Activated T-cell treated with anti-CD3 and anti-CD28 coated beads for 1 hour (primary cell): ENCODE results near the gene CSAD.

Experiments used
- DNase-seq: peaks from one replicate; pipeline ENCODE4 v3.0.0-alpha.2; 2020; ENCODE audit warnings: low read depth

Gene CSAD

DNA sequence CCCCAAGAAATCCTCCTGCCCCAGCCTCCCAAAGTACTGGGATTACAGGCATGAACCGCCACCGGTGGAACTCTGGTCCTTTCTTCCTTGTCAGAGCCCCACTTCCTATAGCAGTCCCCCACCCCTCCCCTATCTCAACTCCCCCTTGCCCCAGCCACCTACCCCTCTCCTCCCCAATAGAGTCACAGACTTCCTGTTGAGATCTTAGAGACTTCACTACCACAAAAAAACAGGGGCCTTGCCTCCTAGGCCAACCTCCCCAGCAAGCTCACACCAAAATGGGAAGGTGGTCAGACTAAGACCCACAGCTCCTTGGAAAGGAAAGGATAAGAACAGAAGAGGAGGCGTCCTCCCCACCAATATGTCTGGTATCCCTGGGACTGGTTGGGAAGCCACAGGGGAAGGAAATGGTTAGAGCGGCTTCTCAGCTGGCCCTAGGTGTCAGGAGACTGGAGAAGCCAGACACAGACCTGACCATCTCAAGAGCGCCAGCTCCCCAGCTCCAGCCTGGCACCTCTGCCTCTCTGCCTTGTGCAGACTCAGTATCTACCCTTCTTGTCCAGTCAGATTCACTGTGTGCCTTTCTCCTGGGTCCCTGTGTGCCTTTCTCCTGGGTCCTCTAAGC is 17.9 kb upstream of the CSAD start:
- no peak for DNase-seq

DNA sequence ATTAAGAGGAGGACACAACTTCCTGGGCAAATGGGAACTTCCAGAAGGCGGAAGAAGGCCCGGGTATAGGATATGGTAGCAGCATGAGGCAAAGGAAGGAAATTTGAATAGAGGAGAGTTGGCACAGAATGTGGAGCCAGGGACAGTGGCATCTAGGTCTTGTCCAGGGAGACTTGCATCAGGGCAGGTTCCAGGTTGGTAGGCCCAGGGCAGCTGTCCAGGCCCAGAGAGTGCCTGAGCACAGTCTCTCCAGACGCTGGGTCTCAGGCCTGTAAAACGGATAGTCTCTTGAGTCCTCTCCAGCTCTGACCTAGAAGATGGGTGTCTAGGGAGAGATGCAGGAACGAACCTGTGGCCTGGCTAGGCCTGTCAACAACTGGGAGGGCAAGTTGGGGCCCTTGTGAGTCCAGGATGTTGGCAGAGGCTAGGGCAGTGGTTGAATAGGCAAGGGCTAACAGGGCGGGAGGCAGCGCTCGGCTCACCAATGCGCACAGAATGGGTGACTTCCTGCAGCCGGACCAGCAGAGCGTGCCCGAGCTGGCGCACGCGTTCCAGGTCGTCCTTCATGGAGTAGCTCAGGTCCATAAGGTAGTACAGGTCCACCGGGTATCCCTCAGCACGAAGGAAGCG is 16.4 kb upstream of the CSAD start:
- no peak for DNase-seq

DNA sequence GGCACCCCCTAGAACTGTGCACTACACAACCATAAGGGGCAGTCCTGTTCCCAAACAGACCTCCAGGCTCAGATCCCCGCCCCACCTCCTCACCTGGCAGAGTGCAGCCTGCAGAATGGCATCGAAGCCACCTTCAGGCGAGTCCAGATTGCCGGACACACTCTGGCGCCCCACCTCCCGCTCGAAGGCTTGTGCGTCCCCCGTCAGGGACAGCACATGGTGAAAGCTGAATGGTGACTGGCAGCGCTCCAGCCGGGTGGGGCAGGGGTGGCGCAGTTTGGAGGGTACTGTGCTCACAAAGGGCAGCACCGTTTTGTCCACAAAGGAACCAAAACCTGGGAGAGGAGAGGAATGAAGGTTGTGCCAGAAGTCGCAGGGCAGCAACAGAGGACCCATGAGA is 15.8 kb upstream of the CSAD start:
- no peak for DNase-seq

DNA sequence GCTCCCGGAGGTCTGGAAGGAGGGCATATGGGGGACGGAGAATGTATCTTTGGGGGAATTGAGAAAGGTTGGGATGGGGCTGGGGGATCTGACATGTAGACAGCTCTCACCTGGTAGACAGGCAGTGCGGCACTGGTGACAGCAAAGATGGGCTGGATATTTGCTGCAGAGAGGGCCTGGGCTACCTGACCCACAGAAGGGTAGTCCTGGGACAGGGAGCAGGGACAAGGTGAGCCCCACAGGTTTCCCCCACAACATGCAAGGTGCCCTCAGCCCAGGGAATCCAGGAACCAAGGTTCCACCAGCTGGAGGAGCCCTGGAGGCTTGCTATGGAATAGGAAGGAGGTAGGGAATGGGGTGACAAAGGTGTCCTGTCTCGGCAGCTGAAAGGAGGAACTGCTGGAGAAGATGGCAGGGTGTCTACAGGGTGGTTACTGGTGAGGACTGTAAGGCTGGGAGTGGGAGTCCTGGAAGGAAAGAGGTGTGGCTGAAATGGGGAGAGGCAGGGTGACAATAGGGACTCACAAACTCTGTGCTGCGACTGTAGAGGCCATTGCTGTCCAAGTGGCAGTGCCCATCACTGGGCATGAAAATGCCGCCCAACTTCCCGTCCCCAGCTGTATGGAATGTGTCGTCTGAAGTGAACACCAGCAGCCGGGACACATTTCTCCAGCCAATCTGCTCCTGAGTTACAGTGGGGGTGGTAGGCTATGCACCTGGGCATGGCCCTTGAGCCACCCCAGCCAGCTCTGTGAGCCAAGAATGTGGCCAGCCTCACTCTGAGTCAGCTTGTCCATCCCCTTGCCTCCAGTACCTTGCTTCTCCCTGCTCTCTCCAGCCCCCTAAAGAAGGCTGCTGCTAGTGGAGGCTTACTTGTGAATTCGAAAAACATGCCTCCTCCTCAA is 15.0 kb upstream of the CSAD start:
- DNase-seq, result no peak

DNA sequence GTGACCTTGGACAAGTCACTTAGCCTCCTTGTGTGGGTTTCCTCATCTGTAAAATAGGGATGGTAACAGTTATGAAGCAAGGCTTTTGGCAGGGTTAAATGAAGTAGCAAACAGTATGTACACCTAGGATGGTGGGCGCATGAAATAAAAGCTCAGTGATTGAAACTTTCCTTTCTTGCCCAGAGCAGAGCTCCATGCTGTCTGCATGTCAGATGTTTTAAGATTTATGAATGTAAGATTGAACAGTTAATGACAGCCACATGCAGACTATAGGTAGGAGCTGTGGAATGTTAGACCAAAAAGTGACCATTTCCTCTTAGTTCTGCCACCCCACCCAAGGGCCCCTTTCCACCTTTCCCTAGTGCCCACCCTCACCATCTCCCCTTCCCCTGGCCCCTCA is 14.2 kb upstream of the CSAD start:
- no peak for DNase-seq

DNA sequence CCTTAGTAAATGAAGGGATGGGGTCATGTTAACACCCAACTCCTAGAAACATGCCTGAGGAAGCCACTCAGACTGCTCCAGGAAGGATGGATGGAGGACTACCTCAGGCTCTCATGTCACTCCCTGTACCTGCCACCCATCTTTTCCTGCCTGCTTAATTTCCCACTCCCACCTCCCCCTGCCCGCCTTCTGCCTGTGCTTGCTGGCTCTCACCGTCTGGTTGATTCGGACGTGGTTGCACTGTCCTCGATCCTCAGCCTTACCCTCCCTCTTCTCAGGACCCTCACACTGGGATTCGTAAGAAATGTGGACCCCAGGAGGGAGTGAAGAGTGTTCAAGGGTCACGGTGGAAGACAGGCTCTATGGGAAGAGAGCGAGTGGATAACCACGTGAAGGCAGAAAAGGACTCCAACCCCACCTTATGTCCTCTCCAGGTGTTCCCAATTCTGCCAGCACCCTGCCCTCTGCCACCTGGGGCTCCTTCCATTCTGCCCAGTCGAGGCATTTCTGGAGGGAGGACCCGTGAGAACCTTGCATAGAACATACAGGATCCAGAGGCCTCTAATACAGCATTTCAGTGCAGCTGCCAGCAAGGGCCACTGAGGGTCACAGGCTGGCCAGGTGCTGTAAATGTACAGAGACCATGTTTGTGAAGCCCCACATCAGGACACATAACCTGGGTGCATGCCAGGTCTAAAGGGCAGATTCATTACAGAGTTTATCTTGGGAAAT is 13.4 kb upstream of the CSAD start:
- DNase-seq, result no peak

DNA sequence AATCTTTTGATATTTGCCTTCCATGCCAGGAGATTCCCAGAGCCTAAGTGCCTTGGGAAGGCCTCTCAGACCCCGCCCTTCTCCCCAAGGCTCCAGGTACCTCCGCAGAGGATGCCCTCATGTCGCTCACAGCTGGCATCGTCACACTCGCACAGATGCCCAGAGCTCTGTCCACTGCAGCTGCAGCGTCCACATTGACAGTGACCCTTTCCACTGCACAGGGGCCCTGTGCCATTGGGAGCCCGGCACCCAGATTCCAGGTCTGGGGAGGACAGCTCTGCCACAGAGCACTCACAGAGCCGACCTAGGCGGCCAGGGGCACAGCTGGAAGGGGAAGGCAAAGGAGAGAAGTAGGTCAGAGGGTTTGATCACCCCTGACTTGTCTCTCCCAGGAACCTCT is 12.3 kb upstream of the CSAD start:
- no peak for DNase-seq

DNA sequence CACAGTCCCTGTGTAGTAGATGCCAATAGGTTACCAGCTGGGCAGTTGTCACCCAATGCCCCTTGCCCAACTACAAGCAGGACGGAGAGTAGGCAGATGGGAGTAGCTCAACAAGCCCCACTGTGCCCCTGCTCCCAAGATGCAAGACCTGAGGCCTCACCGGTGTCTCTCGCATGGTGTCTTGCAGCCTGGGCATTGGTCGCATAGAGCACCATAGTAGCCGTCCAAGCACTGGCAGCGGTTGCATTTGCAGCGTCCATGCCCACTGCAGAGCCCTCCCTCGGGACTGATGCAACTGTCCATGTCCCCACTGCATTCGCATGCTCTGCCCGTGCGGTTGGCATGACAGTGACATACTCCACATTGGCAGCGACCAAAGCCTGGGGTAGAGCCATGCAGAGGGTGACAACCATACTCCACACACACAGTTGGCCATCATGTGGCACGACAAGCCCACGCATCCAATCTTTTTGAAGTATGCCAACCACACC is 11.9 kb upstream of the CSAD start:
- no peak for DNase-seq

DNA sequence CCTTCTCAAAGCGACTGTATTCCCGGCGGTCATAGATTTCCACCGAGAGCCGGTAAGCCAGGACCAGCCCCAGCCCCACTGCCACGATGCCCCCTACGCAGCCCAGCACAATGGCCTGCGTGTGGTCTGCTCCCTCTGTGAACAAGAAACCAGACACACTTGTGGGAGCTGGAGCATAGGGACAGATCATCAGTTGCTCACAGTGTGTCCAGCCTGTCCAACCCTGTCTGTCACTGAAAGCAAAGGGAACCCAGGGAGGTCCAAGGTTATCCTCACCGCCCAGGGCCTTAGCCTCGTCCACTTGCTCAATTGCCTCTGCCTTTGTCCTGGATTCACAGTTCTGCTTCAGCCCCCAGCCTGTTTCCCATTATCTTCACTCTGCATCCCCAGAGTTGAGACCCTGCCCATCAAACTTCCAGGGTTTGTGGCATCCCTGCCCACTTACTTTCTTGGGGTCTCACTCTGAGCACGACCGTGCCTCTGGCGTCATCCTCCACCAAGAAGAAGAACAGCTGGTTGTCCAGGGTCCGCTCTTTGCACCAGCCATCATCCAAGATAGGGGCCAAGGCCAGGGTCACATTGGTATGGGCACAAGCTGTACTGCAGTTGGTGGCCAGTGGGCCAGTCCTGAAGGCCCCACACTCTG is 11.3 kb upstream of the CSAD start:
- no peak for DNase-seq

DNA sequence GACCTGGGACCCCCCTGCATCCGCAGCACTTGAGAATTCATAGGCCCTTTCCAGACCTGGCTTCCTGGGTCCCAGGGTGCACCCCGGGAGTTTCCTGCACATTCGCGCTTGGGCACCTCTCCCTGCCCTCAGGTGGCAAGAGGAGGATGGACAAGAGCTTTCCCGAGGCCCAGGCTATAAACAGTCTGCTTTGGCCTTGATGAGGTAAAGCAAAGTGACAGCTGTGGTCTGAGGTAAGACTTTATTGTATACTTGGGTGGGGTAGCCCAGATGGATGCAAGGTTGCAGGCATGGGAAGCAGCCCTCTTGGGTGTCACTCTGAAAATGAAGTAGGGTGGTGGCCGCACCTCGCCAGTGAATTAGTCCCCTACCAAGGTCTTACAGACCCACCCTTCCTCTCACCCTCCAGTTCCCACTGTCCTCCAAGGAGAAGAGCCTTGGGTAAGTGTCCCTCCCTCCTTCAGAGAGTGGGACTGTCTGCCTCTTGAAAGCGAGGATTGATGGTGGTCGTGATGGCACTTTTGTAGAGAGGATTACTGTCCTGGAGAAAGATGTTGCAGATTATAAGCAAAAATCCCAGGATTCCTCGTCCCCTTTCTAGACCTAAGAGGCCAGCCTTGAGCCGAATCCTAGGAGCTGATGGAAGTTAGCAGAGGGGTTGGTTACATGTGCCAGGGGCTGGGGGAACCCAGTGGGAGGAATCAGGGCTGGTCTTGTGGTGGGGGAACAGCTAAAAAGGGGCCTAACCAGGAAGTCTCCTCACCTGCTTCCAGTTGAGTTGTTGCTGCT is 10.6 kb upstream of the CSAD start:
- DNase-seq, result no peak

DNA sequence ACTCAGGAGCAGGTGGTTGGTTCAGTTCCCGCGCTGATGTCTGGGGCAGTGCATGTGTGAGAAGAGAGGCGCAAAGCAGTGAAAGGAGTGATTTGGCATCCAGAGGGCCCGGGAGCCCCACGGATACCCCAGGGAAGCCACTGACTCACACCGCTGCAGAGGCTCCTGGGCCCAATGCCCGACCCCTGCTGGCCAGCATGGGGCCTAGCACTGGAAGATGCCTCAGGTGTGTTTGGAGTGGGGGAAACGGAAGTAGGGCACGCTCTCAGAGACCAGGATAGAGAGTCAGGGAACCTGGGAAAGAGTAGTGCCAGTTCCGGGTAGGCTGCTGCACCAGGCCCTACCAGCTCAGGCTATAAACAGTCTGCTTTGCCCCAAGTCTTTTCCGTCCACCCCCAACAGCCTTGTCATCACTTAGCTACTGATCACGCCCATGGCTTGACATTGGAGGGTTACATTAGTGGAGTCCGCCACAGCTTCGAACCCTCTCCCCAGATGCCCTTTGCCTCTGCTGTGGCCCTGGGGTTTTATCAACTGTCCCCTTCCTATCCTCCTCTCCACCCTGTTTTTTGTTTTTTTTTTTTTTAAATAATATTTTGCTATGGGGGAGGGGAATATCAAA is 9.5 kb upstream of the CSAD start:
- peak; percentile 30 for DNase-seq

DNA sequence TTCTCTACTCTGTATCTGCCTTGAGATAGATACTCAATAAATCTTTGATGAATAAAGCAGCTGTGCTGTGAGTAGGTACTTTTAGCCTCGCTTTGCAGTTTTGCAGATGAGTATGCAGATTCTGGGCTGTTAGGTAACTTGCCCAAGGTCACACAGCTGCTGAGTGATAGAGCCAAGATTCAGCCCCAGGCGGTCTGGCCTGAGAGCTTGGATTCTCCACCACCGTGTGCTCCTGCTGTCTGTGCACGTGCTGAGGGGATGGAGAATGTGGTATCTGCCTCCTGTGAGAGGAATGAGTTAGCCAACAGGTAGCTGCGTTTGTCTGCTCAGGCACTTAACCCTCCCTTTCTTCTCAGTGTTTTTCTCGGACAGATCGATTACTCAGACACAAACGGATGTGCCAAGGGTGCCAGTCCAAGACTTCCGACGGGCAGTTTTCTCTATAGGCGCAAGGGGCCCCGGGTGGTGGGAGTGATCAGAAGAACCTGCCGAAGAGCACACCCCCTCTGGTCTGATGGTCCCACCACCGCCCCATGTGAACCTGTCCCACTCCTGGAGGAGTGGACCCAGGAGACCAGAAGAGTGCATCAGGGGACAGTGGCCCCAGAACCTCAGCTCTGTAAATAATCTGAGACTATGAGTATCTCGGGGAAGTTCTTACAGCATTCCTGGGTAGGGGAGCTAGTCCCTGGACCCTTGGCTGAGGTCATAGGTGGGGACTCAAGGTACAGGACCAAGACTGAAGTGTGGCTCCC is 6.6 kb upstream of the CSAD start:
- DNase-seq, result no peak

DNA sequence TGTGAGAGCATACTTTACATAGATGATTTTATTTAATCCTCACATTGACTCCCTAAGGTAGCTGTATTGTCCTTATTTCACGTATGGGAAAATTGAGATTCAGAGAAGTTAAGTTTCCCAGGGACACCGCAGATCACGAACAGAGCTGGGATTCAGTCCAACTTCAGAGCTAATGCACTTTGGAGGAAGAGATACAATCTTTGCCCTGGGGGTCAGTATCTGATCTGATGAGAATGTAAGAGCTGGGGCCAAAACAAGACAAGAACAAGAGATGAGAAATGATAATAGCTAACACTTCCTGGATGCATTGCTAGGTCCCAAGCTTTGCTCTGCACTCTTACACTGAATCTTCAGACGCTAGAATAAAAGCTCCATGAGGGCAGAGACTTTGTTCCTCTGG is 6.0 kb upstream of the CSAD start:
- no peak for DNase-seq

DNA sequence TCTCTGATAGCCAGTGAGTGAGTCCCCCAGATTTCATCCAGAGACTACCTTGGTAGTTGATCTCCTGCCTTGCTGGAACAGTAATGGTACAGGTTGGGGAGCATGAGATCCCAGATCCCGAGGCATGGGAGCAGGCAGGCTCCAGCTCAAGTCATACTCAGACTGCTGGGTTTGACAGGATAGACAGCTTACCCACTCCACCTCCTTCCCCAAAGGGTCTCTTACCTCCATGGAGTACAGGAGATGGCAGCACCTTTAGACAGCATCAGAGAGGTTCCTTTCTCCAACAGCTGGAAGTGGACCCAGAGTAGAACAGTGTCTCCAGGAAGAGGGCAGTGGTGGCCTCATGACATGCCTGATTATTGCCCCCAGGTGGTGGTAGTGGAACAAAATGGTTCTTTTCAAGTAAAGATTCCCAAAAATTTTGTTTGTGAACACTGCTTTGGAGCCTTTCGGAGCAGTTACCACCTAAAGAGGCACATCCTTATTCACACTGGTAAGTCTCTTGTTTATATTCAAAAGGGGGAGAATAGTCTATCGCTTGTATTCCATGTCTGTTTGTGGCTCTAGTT is 4.9 kb upstream of the CSAD start:
- DNase-seq, result no peak

DNA sequence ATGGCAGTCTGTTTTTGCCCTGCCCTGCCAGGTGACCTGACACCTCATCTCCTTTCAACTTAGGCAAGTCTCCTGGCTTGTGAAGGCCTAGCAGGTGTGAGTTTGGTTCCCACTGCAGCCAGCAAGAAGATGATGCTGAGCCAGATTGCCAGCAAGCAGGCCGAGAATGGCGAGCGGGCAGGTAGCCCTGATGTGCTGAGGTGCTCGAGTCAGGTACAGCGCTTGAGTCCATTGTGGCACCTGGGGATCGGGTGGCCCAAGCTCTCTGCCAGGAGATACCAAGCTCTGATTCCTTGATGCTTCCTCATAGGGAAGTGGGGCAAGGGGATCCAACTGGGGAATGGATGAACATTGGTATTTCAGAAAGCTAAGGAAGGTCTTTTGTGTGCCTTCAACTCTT is 4.1 kb upstream of the CSAD start:
- no peak for DNase-seq

DNA sequence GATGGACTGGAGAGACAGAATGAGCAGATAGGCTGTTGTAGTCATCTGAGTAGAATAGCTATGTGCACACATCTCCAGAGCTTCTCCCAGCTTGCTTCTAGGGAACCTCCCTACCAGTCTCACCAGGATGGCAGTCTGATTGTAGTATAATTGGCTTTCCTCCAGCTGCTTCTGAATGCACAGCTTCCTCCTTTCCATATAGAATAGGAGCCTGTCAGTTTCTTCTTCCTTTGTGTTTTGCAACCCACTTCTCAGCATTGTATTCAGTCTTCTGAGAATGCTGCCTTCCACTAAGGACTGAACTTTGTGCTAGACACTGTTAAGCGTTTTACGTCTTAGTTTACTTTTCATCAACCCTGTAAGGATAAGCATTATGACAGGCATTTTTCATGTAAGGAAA is 2.2 kb upstream of the CSAD start:
- DNase-seq, result no peak

DNA sequence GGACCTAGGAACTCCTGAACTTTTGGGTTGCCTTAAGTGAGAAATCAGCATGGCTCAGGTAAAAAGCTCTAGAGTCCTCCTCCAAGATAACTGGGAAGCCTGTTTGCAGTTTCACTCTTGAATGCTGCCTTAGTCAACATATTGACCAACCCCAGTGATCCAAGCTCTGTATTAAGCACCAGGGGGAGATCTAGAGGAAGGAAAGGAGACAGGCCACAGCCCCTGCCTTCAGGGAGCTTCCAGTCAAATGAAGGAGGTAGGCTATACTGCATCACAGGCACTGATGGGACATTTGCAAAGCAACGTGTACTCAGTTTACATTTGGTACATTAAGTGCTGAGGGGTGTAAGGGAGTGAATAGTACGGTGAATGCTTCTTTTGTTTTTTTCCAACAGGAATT is 1.2 kb upstream of the CSAD start:
- DNase-seq, result no peak

DNA sequence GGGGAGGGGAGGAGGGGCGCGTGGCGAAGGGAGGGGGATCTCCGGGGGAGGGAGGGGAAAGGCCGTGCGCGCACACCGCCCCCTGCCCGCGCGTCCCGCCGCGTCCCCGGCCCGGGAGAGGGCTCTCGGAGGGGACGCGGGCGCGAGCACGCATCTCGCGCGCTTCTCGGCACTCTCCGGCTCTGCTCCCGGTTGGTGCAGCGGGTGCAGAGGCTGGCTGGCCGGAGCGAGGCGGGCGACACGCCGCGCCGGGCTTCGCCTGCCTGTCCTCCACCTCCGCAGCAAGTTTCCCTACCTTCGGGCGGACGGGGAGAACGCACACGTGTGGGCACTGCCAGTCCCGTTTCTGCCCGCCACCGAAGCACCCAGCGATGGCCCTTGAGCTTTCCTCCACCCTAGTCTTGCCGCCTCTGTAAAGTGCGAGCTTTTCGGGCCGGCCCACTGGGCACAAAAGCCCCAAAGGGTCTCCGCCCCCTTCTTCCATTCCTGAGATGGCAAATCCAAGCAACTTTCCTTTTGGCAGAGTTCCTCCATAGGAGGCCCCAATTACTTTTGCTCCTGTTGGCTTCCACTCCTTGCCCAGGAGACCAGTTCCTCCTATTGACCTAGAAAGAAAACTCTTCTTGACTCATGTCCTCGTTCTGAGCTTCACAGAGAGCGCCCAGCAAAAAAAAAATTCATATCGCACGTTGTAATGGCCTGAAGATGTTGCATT is 363 bp upstream of the CSAD start:
- peak; percentile 71 for DNase-seq

DNA sequence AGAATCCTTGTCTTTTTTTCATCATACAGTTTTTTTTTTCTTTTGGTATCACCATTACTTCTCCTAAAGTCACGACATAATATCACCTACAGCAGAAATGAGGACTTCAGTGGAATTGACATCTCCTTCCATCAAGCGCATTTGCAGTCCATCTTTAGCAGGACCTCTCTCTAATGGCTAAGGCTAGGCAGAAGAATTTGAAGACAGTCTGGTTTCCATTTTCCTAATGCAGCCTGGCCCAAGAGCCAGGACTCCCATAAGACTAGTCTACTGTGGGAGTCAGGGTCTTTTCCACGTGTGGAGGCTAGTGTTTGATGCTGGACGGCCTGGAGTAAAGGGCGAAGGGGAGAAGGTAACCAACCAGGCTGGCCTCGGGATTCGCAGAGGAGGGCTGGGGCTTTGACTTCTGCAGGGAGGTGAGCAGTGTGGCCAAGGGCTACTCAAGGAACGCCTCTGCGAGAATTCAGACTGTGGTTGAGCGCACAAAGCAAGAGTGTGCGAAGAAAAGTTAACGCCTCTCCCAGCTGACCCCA is 972 bp downstream of the CSAD start:
- DNase-seq, result no peak
